ENCODE measurements around the gene ARMC7. TPM values are rescaled to one million over a fixed set of nuclear protein-coding genes. Genes with fewer than 3 reads are reported as not detected.
A peak's percentile ranks its signal among the peaks of the same experiment; 100 is the strongest.
"Not testable (repeated sequence)": the region's sequence is repeated elsewhere in the genome, so short reads cannot be mapped to it uniquely, and the experiment has no call there.

The ARMC7 gene
- total RNA-seq, 1 donor from 2014 or later, result 12.3 TPM

DNA sequence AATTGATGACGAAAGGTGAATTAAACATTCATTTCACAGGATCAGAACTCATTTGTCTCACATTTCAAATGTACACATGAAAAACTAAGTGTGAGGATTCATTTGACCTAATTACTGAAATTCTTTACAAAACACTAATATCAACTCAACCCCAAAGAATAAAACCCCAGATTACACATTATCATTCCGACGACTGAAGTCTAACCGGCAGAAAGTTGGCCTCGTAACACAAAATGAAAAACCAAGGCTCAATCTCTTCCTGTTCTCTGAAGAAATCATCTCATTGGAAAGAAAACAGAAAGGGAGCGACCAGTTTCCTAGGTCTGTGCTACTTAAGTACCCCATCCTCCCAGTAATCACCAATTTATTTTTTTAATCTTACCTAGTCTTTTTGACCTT is 42.8 kb downstream of the ARMC7 start:
- no peak for DNase-seq (ENCODE audit: low read depth)

DNA sequence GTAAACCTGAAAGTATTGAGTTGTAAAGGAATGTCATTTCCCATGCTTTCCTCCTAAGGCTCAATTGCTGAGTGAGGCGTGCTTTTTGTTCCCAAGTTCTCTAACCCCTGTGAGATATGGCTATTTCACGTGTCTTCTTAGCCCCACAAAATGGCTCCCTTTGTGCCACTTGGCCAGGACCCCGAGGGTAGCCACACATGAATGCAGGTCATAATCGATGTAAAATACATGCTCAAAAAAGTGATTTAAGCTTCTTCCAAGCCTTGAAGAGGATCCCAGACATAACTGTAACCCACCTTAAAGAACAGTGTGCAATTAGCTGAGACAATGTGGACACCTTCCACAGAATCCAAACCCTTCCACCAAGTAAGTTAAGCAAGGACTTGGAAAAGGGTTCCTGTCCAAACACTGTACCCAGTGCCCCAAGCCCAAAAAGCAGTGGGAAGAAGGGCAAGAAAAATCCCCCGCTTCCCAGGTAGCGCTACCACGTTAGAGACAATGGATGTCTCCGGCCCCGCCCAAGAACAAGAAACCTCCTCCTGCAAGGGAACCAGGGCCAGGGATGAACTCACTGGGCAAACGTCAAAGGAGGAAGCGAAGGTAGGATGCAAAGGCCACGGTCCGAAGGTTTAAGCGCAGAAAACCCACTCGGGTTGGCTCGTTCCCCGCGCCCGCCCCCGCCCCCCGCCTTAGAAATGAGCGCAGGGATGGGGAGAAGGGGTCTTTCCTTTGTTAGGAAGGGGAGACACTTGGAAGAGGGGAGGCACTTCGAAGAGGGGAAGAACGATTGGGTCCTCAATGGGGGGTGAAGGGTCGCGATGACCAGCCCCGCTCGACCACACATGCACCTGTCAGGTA is 43.4 kb downstream of the ARMC7 start:
- H3K4me3 ChIP-seq (ENCODE audit: low read depth, low read length), result peak overlapping the region; percentile 97
- no peak for DNase-seq (ENCODE audit: low read depth)
- TF ChIP-seq, protein P1, sequence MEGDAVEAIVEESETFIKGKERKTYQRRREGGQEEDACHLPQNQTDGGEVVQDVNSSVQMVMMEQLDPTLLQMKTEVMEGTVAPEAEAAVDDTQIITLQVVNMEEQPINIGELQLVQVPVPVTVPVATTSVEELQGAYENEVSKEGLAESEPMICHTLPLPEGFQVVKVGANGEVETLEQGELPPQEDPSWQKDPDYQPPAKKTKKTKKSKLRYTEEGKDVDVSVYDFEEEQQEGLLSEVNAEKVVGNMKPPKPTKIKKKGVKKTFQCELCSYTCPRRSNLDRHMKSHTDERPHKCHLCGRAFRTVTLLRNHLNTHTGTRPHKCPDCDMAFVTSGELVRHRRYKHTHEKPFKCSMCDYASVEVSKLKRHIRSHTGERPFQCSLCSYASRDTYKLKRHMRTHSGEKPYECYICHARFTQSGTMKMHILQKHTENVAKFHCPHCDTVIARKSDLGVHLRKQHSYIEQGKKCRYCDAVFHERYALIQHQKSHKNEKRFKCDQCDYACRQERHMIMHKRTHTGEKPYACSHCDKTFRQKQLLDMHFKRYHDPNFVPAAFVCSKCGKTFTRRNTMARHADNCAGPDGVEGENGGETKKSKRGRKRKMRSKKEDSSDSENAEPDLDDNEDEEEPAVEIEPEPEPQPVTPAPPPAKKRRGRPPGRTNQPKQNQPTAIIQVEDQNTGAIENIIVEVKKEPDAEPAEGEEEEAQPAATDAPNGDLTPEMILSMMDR (conservative IDR thresholded peaks at IDR 0.05; ENCODE audit: low read depth, low read length), result no peak

More for the DNA sequence above, 42.8 kb downstream of the ARMC7 start:
- TF ChIP-seq, protein P1 (conservative IDR thresholded peaks at IDR 0.05; ENCODE audit: low read depth, low read length), result no peak
- peak overlapping the region; percentile 97 for H3K4me3 ChIP-seq (ENCODE audit: low read depth, low read length)

DNA sequence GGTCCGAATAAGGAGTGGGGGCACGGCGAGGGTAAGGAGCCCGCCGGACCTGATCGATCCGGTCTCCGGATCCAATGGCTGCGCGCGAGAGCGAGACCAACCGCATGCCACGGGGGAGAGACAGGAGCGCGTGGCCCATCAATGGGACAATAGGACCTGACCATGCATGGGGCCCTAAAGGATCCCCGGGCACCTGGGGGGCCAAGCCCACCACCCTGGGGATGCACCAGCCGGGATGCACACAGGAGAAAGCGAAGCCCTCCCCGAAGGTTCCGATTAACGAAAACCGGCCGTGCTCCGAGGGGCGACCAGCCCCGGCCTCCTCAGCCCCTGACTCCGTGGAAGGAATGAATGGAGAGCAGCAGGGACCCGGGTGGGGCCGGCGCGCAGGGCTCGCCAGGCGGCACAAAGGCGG is 44.0 kb downstream of the ARMC7 start:
- TF ChIP-seq, protein P1 (conservative IDR thresholded peaks at IDR 0.05; ENCODE audit: low read depth, low read length), result no peak
- no peak for DNase-seq (ENCODE audit: low read depth)
- peak overlapping the region; percentile 97 for H3K4me3 ChIP-seq (ENCODE audit: low read depth, low read length)

DNA sequence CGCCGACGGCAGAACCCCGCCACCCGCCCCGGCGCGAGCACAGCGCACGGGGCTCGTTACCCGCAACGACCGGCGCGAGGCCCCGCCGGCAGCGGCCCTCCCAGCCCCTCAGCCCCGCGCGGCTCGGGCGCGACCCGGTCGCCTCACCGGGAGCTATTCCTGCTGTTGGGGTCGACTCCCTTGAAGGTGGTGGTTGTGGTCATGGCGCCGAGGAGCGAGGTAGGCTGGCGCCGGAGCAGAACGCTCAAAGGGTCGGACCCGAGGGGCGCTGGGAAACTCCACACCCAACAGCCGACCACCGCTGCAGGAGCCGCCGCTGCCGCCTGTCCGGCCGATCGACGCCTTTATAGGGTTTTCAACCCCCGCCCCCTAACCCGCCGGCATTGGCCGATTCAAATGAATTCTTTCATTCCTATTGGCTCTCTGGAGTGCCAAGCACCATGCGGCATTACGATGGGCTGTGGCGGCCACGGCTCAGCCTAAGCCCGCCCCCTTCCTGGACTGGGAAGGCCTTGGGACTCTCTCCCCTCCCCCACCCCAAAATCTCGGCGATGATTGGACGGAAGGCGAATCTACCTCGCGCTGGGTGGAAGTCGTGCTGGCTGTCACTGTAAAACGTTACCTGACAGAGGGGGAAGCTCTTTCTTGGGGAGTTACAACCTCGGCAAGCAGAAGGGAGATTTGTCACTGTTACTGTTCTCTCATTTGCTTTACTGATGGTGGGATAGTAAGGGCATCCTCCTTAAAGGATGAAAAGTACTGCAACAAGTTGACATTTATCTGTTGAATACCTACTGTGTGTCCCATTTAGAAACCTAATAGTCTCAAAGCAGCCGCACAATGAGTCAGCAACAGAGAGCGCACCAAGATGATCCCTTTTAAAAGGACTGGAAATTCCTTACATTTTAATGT is 44.7 kb downstream of the ARMC7 start, which contains the start of gene JPT1:
Gene JPT1, minus strand, starts transcription at position 318 of the 912 bp plus-strand sequence. Its CDS starts 115 bp downstream, at position 203.
- TF ChIP-seq, protein P1 (conservative IDR thresholded peaks at IDR 0.05; ENCODE audit: low read depth, low read length), result no peak
- peak; percentile 82 for DNase-seq (ENCODE audit: low read depth)
- H3K4me3 ChIP-seq (ENCODE audit: low read depth, low read length), result peak within 1 kb of the TSS; percentile 97

DNA sequence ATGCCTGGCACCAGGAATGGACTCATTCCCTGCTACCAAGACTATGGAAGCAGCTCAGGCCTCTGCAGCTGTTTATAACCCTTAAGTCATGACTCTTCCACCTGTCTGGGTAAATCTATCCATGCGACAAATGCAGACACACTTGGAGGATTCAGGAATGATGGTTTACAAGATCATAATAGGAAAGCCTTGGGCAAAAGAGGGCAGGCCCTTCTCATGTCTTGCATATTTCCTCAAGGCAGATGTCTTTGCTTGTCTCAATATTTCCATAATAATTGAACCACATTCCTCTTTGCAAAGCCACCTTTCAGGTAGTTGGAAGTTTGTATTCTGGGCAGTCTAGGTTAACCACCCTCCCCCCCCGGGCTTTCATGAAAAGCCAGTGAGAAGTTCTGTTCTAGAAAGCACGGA is 45.4 kb downstream of the ARMC7 start:
- TF ChIP-seq, protein P1 (conservative IDR thresholded peaks at IDR 0.05; ENCODE audit: low read depth, low read length), result no peak
- no peak overlapping the region for H3K4me3 ChIP-seq (ENCODE audit: low read depth, low read length)
- DNase-seq (ENCODE audit: low read depth), result peak; percentile 45

DNA sequence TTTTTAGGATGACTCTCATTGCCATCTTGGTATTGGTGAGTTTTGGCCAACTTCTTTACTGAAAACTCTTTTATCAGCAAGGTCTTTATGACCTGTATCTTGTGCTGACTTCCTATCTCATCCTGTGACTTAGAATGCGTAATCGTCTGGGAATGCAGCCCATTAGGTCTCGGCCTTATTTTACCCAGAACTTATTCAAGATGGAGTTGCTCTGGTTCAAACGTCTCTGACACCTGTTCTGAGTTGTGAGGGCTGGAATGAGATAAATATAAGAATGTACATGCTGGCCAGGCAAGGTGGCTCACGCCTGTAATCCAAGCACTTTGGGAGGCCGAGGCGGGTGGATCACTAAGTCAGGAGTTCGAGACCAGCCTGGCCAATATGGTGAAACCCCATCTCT is 48.7 kb downstream of the ARMC7 start:
- not testable (repeated sequence) for H3K4me3 ChIP-seq (ENCODE audit: low read depth, low read length); DNase-seq (ENCODE audit: low read depth)

All from epithelial cell of proximal tubule (primary cell).